ENCODE results near the gene TFPT.

TFPT gene

GRCh38 chr19:54115109-54116063 is at the start of gene TFPT, which contains the start of gene PRPF31:
Gene TFPT (minus strand): TSS chr19:54115657. CDS start chr19:54115269, 388 bp downstream.
Gene PRPF31 (plus strand): TSS chr19:54115754. CDS start chr19:54118279, 2,525 bp downstream.
- peak; percentile 96 for DNase-seq

GRCh38 chr19:54165222-54165621 is 49.8 kb upstream of the TFPT start:
- no peak for DNase-seq

GRCh38 chr19:54164369-54165068 is 49.1 kb upstream of the TFPT start:
- DNase-seq, result peak; percentile 72

- DNase-seq, result no peak
These were observed 47.4 kb upstream of the TFPT start for GRCh38 chr19:54162884-54163283.

GRCh38 chr19:54162241-54162805 is 46.9 kb upstream of the TFPT start:
- DNase-seq, result peak; percentile 93

- no peak for DNase-seq
These were observed 45.4 kb upstream of the TFPT start for GRCh38 chr19:54160854-54161253.

GRCh38 chr19:54160182-54160811 is 44.8 kb upstream of the TFPT start:
- no peak for DNase-seq

- DNase-seq, result peak; percentile 99
These were observed 44.1 kb upstream of the TFPT start, which contains the start of gene LENG1 for GRCh38 chr19:54159352-54160181. Gene LENG1 (minus strand): TSS chr19:54159721. CDS start chr19:54159695, 26 bp downstream.

- DNase-seq, result peak; percentile 23
These were observed 43.4 kb upstream of the TFPT start for GRCh38 chr19:54158812-54159351.

- no peak for DNase-seq
These were observed 41.5 kb upstream of the TFPT start for GRCh38 chr19:54156953-54157352.

GRCh38 chr19:54156490-54156889 is 41.0 kb upstream of the TFPT start:
- DNase-seq, result no peak

GRCh38 chr19:54155694-54156093 is 40.2 kb upstream of the TFPT start:
- DNase-seq, result no peak

GRCh38 chr19:54154603-54155345 is 39.3 kb upstream of the TFPT start:
- DNase-seq, result peak; percentile 51

- DNase-seq, result no peak
These were observed 38.4 kb upstream of the TFPT start for GRCh38 chr19:54153731-54154326.

- no peak for DNase-seq
These were observed 37.5 kb upstream of the TFPT start for GRCh38 chr19:54152878-54153524.

GRCh38 chr19:54152267-54152666 is 36.8 kb upstream of the TFPT start:
- DNase-seq, result no peak

- no peak for DNase-seq
These were observed 36.0 kb upstream of the TFPT start for GRCh38 chr19:54151362-54152035.

GRCh38 chr19:54149021-54149812 is 33.8 kb upstream of the TFPT start:
- DNase-seq, result no peak
